Mesenchymal stem cell (in vitro differentiated cells and primary cell): ENCODE measurements around the gene WDR1.

Experiments used
- DNase-seq: peaks from one replicate; pipeline ENCODE4 v3.0.0-alpha.2; 2013
- H2AFZ ChIP-seq: one replicate; pipeline ENCODE4 v1.6.1; 2013; ENCODE audit warnings: low read depth, mild to moderate bottlenecking, control low read depth, inconsistent platforms, low read length, moderate library complexity
- H2AK5ac ChIP-seq: 2 replicates; pipeline ENCODE4 v1.6.1; 2013; ENCODE audit warnings: low read length, moderate library complexity, mild to moderate bottlenecking, inconsistent platforms; ENCODE audit not compliant: severe bottlenecking
- H2BK120ac ChIP-seq: one replicate; pipeline ENCODE4 v1.6.1; 2013; ENCODE audit warnings: low read depth, mild to moderate bottlenecking, inconsistent platforms, low read length, moderate library complexity
- H2BK12ac ChIP-seq, 2 experiments: one replicate each; pipeline ENCODE4 v1.6.1; 2013; ENCODE audit warnings: inconsistent platforms in 2 of 2, low read length in 2 of 2, mild to moderate bottlenecking in 2 of 2, moderate library complexity in 2 of 2, control low read depth in 1 of 2
- H2BK15ac ChIP-seq: one replicate; pipeline ENCODE4 v1.6.1; 2013; ENCODE audit warnings: mild to moderate bottlenecking, low read depth, inconsistent platforms; ENCODE audit not compliant: poor library complexity, severe bottlenecking
- H2BK5ac ChIP-seq: 2 replicates; pipeline ENCODE4 v1.6.1; 2013; ENCODE audit warnings: low read depth, mild to moderate bottlenecking, low read length, control low read depth, inconsistent platforms; ENCODE audit not compliant: poor library complexity, severe bottlenecking
- H3K14ac ChIP-seq, 2 experiments: one replicate each; pipeline ENCODE4 v1.6.1; 2013; ENCODE audit warnings: inconsistent platforms in 2 of 2, low read length in 2 of 2, control low read depth in 1 of 2, mild to moderate bottlenecking in 1 of 2, moderate library complexity in 1 of 2
- H3K18ac ChIP-seq, 2 experiments: one replicate each; pipeline ENCODE4 v1.6.1; 2013; ENCODE audit warnings: inconsistent platforms in 2 of 2, low read length in 2 of 2, control low read depth in 1 of 2, low read depth in 1 of 2, mild to moderate bottlenecking in 1 of 2
- H3K23ac ChIP-seq, 2 experiments: one replicate each; pipeline ENCODE4 v1.6.1; 2013; ENCODE audit warnings: inconsistent platforms in 2 of 2, low read length in 2 of 2, mild to moderate bottlenecking in 2 of 2, moderate library complexity in 2 of 2, control low read depth in 1 of 2
- H3K27ac ChIP-seq: 2 replicates; pipeline ENCODE4 v1.5.1; 2013; ENCODE audit warnings: mild to moderate bottlenecking, moderate library complexity, low read length, control low read depth, inconsistent platforms; ENCODE audit not compliant: poor library complexity, severe bottlenecking
- H3K27me3 ChIP-seq, 2 experiments: 2 replicates each; pipeline versions ENCODE4 v1.6.1 to v1.7.0; 2013; ENCODE audit warnings: low read length in 2 of 2, mild to moderate bottlenecking in 2 of 2, moderate library complexity in 2 of 2, control low read depth in 1 of 2, inconsistent platforms in 1 of 2; ENCODE audit not compliant: control insufficient read depth in 1 of 2, insufficient read depth in 1 of 2
- H3K36me3 ChIP-seq, 2 experiments: 2 replicates each; pipeline versions ENCODE4 v1.6.1 to v1.7.0; 2013; ENCODE audit warnings: low read length in 2 of 2, control low read depth in 1 of 2, inconsistent platforms in 1 of 2, low read depth in 1 of 2, mild to moderate bottlenecking in 1 of 2; ENCODE audit not compliant: insufficient read depth in 2 of 2, control insufficient read depth in 1 of 2
- H3K4ac ChIP-seq, 2 experiments: one replicate each; pipeline ENCODE4 v1.6.1; 2013; ENCODE audit warnings: inconsistent platforms in 2 of 2, low read length in 2 of 2, mild to moderate bottlenecking in 2 of 2, moderate library complexity in 2 of 2, control low read depth in 1 of 2, low read depth in 1 of 2
- H3K4me1 ChIP-seq: 2 replicates; pipeline ENCODE4 v1.6.1; 2013; ENCODE audit warnings: low read depth, low read length, control low read depth; ENCODE audit not compliant: control insufficient read depth, insufficient read depth
- H3K4me2 ChIP-seq: 2 replicates; pipeline ENCODE4 v1.6.1; 2013; ENCODE audit warnings: low read length, mild to moderate bottlenecking, inconsistent platforms; ENCODE audit not compliant: poor library complexity, severe bottlenecking
- H3K4me3 ChIP-seq, 2 experiments: 2 replicates each; pipeline versions ENCODE4 v1.5.1 to v1.7.0; 2013; ENCODE audit warnings: low read length in 2 of 2, mild to moderate bottlenecking in 2 of 2, control low read depth in 1 of 2, low read depth in 1 of 2; ENCODE audit not compliant: insufficient read depth in 1 of 2
- H3K79me1 ChIP-seq: replicated peaks from 2 replicates; pipeline ENCODE4 v1.6.1; 2013; ENCODE audit warnings: mild to moderate bottlenecking, control low read depth, low read length, inconsistent platforms; ENCODE audit not compliant: poor library complexity, severe bottlenecking
- H3K9ac ChIP-seq: 2 replicates; pipeline ENCODE4 v1.7.0; 2013; ENCODE audit warnings: mild to moderate bottlenecking, low read length, moderate library complexity
- H3K9me3 ChIP-seq: 2 replicates; pipeline ENCODE4 v1.7.0; 2013; ENCODE audit warnings: mild to moderate bottlenecking, low read length; ENCODE audit not compliant: control insufficient read depth
- H4K8ac ChIP-seq: one replicate; pipeline ENCODE4 v1.6.1; 2013; ENCODE audit warnings: inconsistent platforms, mild to moderate bottlenecking, low read length, moderate library complexity
- H4K91ac ChIP-seq: one replicate; pipeline ENCODE4 v1.6.1; 2013; ENCODE audit warnings: mild to moderate bottlenecking, low read length, inconsistent platforms
- WGBS: methylation state at CpG from one replicate; pipeline ENCODE4 v1.1.7; 2013; ENCODE audit warnings: mixed read lengths; 5-methylcytosine and 5-hydroxymethylcytosine counted together

The WDR1 gene

DNA sequence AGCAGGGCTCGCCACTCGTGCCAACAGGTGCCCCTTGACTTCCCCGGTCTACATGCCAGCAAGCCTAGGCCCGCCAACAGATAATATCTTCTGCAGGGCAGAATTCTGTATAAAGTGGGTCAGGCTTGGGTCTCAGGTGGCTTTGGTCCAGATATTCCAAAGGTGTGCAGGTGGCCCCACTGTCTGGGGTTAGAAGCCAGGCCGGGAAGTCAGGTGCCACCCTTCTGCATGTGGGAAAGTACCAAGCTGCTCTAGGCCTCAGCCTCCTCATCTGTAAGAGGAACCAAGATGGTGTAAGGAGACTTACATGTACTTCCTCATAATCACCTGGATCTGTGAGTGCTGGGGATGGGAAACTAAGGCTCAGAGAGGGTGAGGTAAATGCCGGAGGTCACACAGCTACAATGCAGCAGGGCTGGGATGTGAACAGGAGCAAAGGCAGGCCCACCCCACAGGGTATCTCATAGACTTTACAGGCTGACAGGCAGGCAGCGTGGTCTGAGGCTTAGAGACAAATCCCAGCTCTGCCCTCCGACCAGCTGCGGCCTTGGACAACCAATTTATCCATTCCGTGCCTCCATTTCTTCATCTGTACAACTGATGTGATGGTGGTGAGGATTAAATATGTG, 35.9 kb downstream of the WDR1 start:
- no peak overlapping the region for H3K18ac ChIP-seq
- H3K23ac ChIP-seq = no peak overlapping the region
- DNase-seq = no peak
- 98% methylated on average over 7 of the region's 10 CpGs for WGBS
- H4K8ac ChIP-seq = no peak overlapping the region
- no peak overlapping the region for H3K4me3 ChIP-seq
- H3K79me1 ChIP-seq = peaks cover 50% of the 10 kb centered on the region
- no peak overlapping the region for H2AK5ac ChIP-seq
- no peak overlapping the region for H3K4me2 ChIP-seq
- no peak overlapping the region for H2BK15ac ChIP-seq
- H3K4ac ChIP-seq = no peak overlapping the region
- H2BK12ac ChIP-seq = no peak overlapping the region
- H3K36me3 ChIP-seq = peaks cover 97 to 99% of the 10 kb centered on the region in 2 experiments
- H2BK120ac ChIP-seq = no peak overlapping the region
- no peak overlapping the region for H4K91ac ChIP-seq
- H2BK5ac ChIP-seq = no peak overlapping the region
- no peaks in the 10 kb centered on the region for H3K9me3 ChIP-seq
- no peak overlapping the region for H3K14ac ChIP-seq
- no peak overlapping the region for H3K9ac ChIP-seq
- H3K4me1 ChIP-seq = peaks cover 30% of the 10 kb centered on the region
- H2AFZ ChIP-seq = no peak overlapping the region
- no peak overlapping the region for H3K27ac ChIP-seq
- H3K27me3 ChIP-seq = no peaks in the 10 kb centered on the region

DNA sequence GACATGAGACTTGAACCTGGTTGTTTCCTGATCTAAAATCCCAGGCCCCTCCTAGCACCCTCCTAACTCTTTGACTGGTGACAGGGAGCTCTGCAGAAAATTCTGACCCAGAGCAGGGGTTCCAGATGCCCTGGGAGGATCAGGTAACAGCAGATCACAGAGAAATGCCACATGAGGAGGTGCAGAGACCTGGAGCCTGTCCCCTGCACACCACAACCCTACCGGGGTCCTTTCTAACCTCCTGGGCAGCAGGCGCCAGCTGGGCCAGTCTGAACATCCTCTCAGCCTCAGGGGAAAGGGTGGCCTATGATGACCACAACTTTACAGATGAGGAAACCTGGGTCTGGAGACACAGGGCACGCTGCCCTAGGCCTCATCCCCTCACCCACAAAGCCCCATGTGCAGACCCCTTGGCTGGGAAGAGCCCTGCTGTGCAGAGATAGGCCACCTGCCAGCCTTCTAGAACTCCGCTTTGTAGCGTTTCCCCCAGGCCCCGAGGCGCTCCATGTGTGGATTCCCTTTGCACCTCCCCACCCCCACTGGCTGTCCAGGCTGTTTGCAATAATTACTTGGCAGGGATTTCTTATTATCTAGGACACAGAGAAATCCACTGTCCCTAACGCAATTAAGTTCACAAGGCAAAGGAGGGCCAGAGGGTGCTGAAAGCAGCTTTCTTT, 36.5 kb downstream of the WDR1 start:
- no peak overlapping the region for H2BK12ac ChIP-seq
- no peak overlapping the region for H2BK120ac ChIP-seq
- peaks cover 29% of the 10 kb centered on the region for H3K4me1 ChIP-seq
- H3K36me3 ChIP-seq = peaks cover 97 to 99% of the 10 kb centered on the region in 2 experiments
- no peak overlapping the region for H2BK15ac ChIP-seq
- H3K27me3 ChIP-seq = no peaks in the 10 kb centered on the region
- H3K27ac ChIP-seq = no peak overlapping the region
- no peak overlapping the region for H2AK5ac ChIP-seq
- H3K4ac ChIP-seq = no peak overlapping the region
- no peak overlapping the region for H2BK5ac ChIP-seq
- H3K79me1 ChIP-seq = peaks cover 47% of the 10 kb centered on the region
- no peak overlapping the region for H3K4me2 ChIP-seq
- H3K23ac ChIP-seq = no peak overlapping the region
- H3K14ac ChIP-seq = no peak overlapping the region
- H3K18ac ChIP-seq = no peak overlapping the region
- H3K9ac ChIP-seq = no peak overlapping the region
- 95% methylated on average over 8 of the region's 8 CpGs for WGBS
- no peak overlapping the region for H4K8ac ChIP-seq
- no peak overlapping the region for H4K91ac ChIP-seq
- H3K4me3 ChIP-seq = no peak overlapping the region
- DNase-seq = no peak
- no peaks in the 10 kb centered on the region for H3K9me3 ChIP-seq
- H2AFZ ChIP-seq = no peak overlapping the region

DNA sequence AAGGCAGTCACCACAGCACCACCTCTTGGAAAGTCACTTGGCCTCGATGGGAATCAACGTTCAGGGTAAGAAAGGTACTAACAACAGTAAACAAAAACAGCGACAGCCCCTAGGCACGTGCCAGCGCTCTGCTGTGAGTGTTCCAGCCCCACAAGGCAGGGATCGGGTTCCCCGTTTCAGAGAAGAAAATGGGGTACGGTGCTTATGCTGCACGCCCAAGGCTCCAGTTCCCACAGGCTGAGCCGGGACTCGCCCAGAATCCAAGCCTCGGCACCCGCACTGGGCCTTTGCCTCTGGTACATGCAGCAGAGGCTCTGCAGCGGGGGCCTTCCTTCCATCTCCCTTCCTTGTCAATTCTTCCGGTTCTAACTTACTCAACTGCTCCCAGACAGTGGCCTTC, 37.3 kb downstream of the WDR1 start:
- Histone ChIP-seq H3K27ac (no peak overlapping the region), H2BK120ac (no peak overlapping the region), H3K18ac (no peak overlapping the region), H2BK15ac (no peak overlapping the region), H3K4me1 (peaks cover 24% of the 10 kb centered on the region), H4K91ac (no peak overlapping the region), H3K9me3 (no peaks in the 10 kb centered on the region), H2BK5ac (no peak overlapping the region), H2AK5ac (no peak overlapping the region), H3K4me2 (no peak overlapping the region), H4K8ac (no peak overlapping the region), H3K23ac (no peak overlapping the region), H2AFZ (no peak overlapping the region), H3K4me3 (no peak overlapping the region), H2BK12ac (no peak overlapping the region), H3K14ac (no peak overlapping the region), H3K4ac (no peak overlapping the region), H3K9ac (no peak overlapping the region), H3K36me3 (peaks cover 91 to 99% of the 10 kb centered on the region in 2 experiments), H3K79me1 (peaks cover 43% of the 10 kb centered on the region), H3K27me3 (no peaks in the 10 kb centered on the region)
- 91% methylated on average over 15 of the region's 15 CpGs for WGBS
- DNase-seq = no peak

DNA sequence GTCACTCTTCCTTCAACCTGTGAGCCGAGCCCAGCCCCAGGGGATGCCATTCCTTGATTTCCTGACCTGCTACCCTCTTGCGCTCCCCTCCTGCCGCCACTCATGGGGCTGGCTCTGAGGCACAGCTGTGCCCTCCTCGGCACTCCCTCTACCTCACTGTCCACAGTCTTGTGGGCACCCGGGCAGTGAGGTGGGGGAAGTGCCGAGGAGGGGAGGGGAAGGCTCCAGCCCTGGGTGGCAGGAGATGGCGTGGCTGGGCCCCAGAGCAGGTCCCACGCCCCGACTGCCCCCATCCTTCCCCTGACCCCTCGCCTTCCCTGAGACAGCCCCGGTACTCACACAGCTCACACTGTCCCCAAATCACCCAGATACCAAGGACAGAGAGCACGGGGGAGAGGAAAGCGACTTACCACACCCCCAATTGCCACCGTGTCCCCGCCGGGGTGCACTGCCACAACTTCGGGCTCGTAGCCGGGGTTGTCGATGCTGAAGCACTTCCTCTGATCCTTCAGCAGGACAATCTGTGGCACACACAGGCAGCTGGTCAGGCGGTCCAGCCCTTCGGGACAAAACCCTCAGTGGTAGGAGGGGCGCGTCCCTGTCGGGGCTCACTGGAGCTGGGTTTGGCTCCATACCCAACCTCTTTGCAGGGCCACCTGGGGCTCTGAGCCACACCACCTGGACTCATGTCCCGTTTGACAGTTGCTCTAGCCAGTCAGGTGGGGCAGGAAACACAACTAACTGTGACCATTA, 37.9 kb downstream of the WDR1 start:
- no peaks in the 10 kb centered on the region for H3K9me3 ChIP-seq
- no peak overlapping the region for H2AK5ac ChIP-seq
- no peak overlapping the region for H3K27ac ChIP-seq
- no peak overlapping the region for H2BK12ac ChIP-seq
- no peak overlapping the region for H3K14ac ChIP-seq
- H2BK15ac ChIP-seq = no peak overlapping the region
- H3K27me3 ChIP-seq = no peaks in the 10 kb centered on the region
- H4K91ac ChIP-seq = no peak overlapping the region
- no peak overlapping the region for H2AFZ ChIP-seq
- no peak overlapping the region for H3K23ac ChIP-seq
- H3K9ac ChIP-seq = no peak overlapping the region
- H3K18ac ChIP-seq = no peak overlapping the region
- no peak overlapping the region for H3K4me2 ChIP-seq
- peaks cover 90 to 99% of the 10 kb centered on the region in 2 experiments for H3K36me3 ChIP-seq
- peaks cover 20% of the 10 kb centered on the region for H3K4me1 ChIP-seq
- no peak overlapping the region for H3K4me3 ChIP-seq
- no peak for DNase-seq
- WGBS = 97% methylated on average over 21 of the region's 26 CpGs
- H3K79me1 ChIP-seq = peaks cover 43% of the 10 kb centered on the region
- H3K4ac ChIP-seq = no peak overlapping the region
- H4K8ac ChIP-seq = no peak overlapping the region
- H2BK120ac ChIP-seq = no peak overlapping the region
- no peak overlapping the region for H2BK5ac ChIP-seq
